ENCODE data around the gene NCR2. TPM values are rescaled to one million over a fixed set of nuclear protein-coding genes. Genes with fewer than 3 reads are reported as not detected.

NCR2 gene
- total RNA-seq, 1 experiment from 2014 or later, result not detected

DNA sequence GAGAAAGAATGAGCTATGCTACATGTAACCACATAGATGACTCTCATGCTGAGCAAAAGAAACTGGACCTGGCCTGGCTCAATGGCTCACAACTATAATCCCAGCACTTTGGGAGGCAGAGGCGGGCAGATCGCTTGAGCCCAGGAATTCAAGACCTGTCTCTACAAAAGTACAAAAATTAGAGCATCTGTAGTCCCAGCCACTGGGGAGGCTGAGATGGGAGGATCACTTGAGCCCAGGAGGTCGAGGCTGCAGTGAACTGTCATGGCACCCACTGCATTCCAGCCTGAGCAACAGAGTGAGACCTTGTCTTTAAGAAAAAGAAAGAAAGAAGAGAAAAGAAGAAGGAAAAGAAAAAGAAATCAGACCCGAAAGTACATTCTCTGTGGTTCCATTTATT lies 41.7 kb downstream of the NCR2 start:
- peaks cover 84% of the 10 kb centered on the region for H3K27me3 ChIP-seq (ENCODE audit: control insufficient read depth, insufficient read depth, low read length)
- no peak overlapping the region for H3K4me3 ChIP-seq (ENCODE audit: insufficient read depth, low read depth, low read length)
- no peak for DNase-seq
- H3K36me3 ChIP-seq (replicated peaks; ENCODE audit: control insufficient read depth, insufficient read depth, low read length), result no peaks in the 10 kb centered on the region

- no peak for DNase-seq
- Histone ChIP-seq H3K36me3 (replicated peaks; ENCODE audit: control insufficient read depth, insufficient read depth, low read length) (no peaks in the 10 kb centered on the region), H3K27me3 (ENCODE audit: control insufficient read depth, insufficient read depth, low read length) (peaks cover 70% of the 10 kb centered on the region), H3K4me3 (ENCODE audit: insufficient read depth, low read depth, low read length) (no peak overlapping the region)
These were observed 43.9 kb downstream of the NCR2 start for GRCh38 chr6:41379306-41379705.

DNA sequence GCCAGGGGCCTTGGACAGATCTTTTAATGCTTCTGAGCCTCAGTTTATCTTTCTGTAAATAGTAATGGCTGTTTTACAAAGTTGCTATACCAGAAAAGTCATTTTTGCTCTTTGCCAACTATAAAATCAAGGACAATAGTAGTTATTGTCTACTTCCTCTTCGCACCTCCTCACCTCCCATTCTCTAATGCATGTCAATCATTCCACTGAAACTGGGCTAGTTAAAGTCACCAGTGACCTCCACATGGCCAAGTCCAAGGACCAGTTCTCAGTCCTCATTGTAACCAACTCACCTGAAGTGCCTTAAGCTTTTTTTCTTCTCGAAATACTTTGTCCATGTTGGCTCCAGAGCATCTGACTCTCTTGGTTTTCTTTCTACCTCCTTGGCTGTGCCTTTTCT lies 51.2 kb downstream of the NCR2 start:
- DNase-seq, result no peak
- peaks cover 21% of the 10 kb centered on the region for H3K27me3 ChIP-seq (ENCODE audit: control insufficient read depth, insufficient read depth, low read length)
- no peaks in the 10 kb centered on the region for H3K36me3 ChIP-seq (replicated peaks; ENCODE audit: control insufficient read depth, insufficient read depth, low read length)
- no peak overlapping the region for H3K4me3 ChIP-seq (ENCODE audit: insufficient read depth, low read depth, low read length)

- no peak overlapping the region for H3K4me3 ChIP-seq (ENCODE audit: insufficient read depth, low read depth, low read length)
- DNase-seq, result no peak
- H3K27me3 ChIP-seq (ENCODE audit: control insufficient read depth, insufficient read depth, low read length), result peaks cover 3% of the 10 kb centered on the region
- H3K36me3 ChIP-seq (replicated peaks; ENCODE audit: control insufficient read depth, insufficient read depth, low read length), result no peaks in the 10 kb centered on the region
These were observed 56.8 kb downstream of the NCR2 start for GRCh38 chr6:41392246-41392645.

GRCh38 chr6:41396335-41396734 lies 60.9 kb downstream of the NCR2 start:
- Histone ChIP-seq H3K4me3 (ENCODE audit: insufficient read depth, low read depth, low read length) (no peak overlapping the region), H3K36me3 (replicated peaks; ENCODE audit: control insufficient read depth, insufficient read depth, low read length) (no peaks in the 10 kb centered on the region), H3K27me3 (ENCODE audit: control insufficient read depth, insufficient read depth, low read length) (peaks cover 5% of the 10 kb centered on the region)
- DNase-seq, result no peak

- Histone ChIP-seq H3K36me3 (replicated peaks; ENCODE audit: control insufficient read depth, insufficient read depth, low read length) (no peaks in the 10 kb centered on the region), H3K4me3 (ENCODE audit: insufficient read depth, low read depth, low read length) (no peak overlapping the region), H3K27me3 (ENCODE audit: control insufficient read depth, insufficient read depth, low read length) (peaks cover 21% of the 10 kb centered on the region)
- no peak for DNase-seq
These were observed 64.0 kb downstream of the NCR2 start for GRCh38 chr6:41399424-41399823.

Other genes with a start within 250 kb of the NCR2 start
- not detected in 2 replicates for gene TREML1, start 181.3 kb upstream of the NCR2 start, total RNA-seq (2014; rRNA removed; shearing (Covaris generic))
- gene TREM2, start 172.5 kb upstream of the NCR2 start, total RNA-seq (2014; rRNA removed; shearing (Covaris generic)), result not detected in 2 replicates
- not detected in 2 replicates for gene TREML2, start 134.5 kb upstream of the NCR2 start, total RNA-seq (2014; rRNA removed; shearing (Covaris generic))
- gene TREML4, start 107.3 kb upstream of the NCR2 start, total RNA-seq (2014; rRNA removed; shearing (Covaris generic)), result not detected in 2 replicates
- gene TREM1, start 48.9 kb upstream of the NCR2 start, total RNA-seq (2014; rRNA removed; shearing (Covaris generic)), result not detected in 2 replicates
- 10.7 and 11.5 TPM in 2 replicates for gene FOXP4, start 210.8 kb downstream of the NCR2 start, total RNA-seq (2014; rRNA removed; shearing (Covaris generic))